Adrenal gland (tissue), 12 donors: ENCODE measurements around the gene DKKL1. TPM values are rescaled to one million over a fixed set of nuclear protein-coding genes. Genes with fewer than 3 reads are reported as not detected.

Experiments used
- DNase-seq, 7 donors: peaks; one replicate each; pipeline ENCODE4 v3.0.0-alpha.2; 2019 to 2020
- H3K27ac ChIP-seq, 5 donors: fragments of 200-600 bp; sonication (generic) in 4 of 5; 1 replicate in 3 of 5; 2 replicates in 2 of 5; pipeline versions ENCODE4 v1.5.1 to v1.8.0; 2016 to 2020; ENCODE audit warnings: mild to moderate bottlenecking in 1 of 5
- H3K27me3 ChIP-seq: fragments of 200-600 bp; 2 replicates; pipeline ENCODE4 v1.8.0; 2021
- H3K36me3 ChIP-seq, 2 donors: fragments of 200-600 bp; replicated peaks in 1 of 2; 1 replicate in 1 of 2; 2 replicates in 1 of 2; pipeline versions ENCODE4 v1.5.1 to v1.8.0; 2018 to 2022
- H3K4me1 ChIP-seq, 2 donors: fragments of 200-600 bp; replicated peaks in 1 of 2; 1 replicate in 1 of 2; 2 replicates in 1 of 2; pipeline versions ENCODE4 v1.5.1 to v1.8.0; 2018 to 2021
- H3K4me3 ChIP-seq, 4 donors: fragments of 200-600 bp; sonication (generic) in 3 of 4; one replicate each; pipeline ENCODE4 v1.5.1; 2016 to 2018
- H3K9me3 ChIP-seq, 3 donors: fragments of 200-600 bp; sonication (generic) in 1 of 3; replicated peaks in 1 of 3; 1 replicate in 2 of 3; 2 replicates in 1 of 3; pipeline versions ENCODE4 v1.5.1 to v1.8.0; 2016 to 2021
- CTCF ChIP-seq, 6 experiments: fragments of 450-650 bp in 4 of 6; fragments of 200-600 bp in 2 of 6; sonication (generic) in 1 of 6; IDR thresholded peaks; 1 replicate in 5 of 6; 2 replicates in 1 of 6; pipeline versions ENCODE4 v1.5.1 to v1.8.0; 2016 to 2021; ENCODE audit warnings: antibody characterized with exemption in 6 of 6, mild to moderate bottlenecking in 2 of 6, moderate library complexity in 1 of 6
- POLR2A ChIP-seq, 2 donors: fragments of 450-650 bp; IDR thresholded peaks; one replicate each; pipeline ENCODE4 v1.6.1; 2017; ENCODE audit warnings: antibody characterized with exemption in 2 of 2, mild to moderate bottlenecking in 2 of 2, moderate library complexity in 1 of 2
- WGBS, 4 donors: extraction: QIAGEN DNeasy Blood & Tissue Kit in 2 of 4; methylation state at CpG; one replicate each; pipeline versions ENCODE4 v1.1.5 to v1.1.7; 2013 to 2017; 5-methylcytosine and 5-hydroxymethylcytosine counted together
- intact Hi-C, 2 donors: fragments of 100-400 bp; cut with DNase I; formaldehyde crosslinking; loops; one replicate each; pipeline versions ENCODE4 v1.14.1 to v1.15.0; 2022 to 2023
- polyA plus RNA-seq, 3 donors: library from polyadenylated mRNA; stranded (reverse); fragments of 200-250 nt in 2 of 3; fragments of 350-450 nt in 1 of 3; fragmentation: Illumina TruSeq in 1 of 3; extraction: RNeasy Lipid Tissue Mini Kit (QIAGEN cat#74804) in 1 of 3; gene quantifications; one replicate each; pipeline ENCODE4 v1.2.3, GENCODE V29; 2013 to 2014
- total RNA-seq, 9 donors: library from RNA; depleted of rRNA in 4 of 9; stranded (reverse); fragments of >200 nt in 4 of 9; fragments of 120-200 nt in 1 of 9; fragmentation: NEBNext Ultra II Directional in 1 of 9; extraction: Animal tissue kit (Norgen Biotek cat#: 25700) in 1 of 9; gene quantifications; one replicate each; pipeline versions ENCODE4 v1.1.0 to v1.2.4, GENCODE V29; 2013 to 2023
- donor health status: healthy with polysubstance abuse.
- donor health status: Bipolar disorder and iron deficiency.
- donor health status: DM: yes; HTN: yes; CAD: no.
- donor health status: DM: no; HTN: no; CAD: no.
- donor health status: DM: no; HTN: no; CAD: no.
- donor health status: DM: yes; HTN: yes; CAD: no.

Gene DKKL1
- total and polyA plus RNA-seq, 12 donors: 0.28 to 0.56 (median 0.44) TPM; not detected in 6

- Histone ChIP-seq H3K4me1 (no peaks in the 10 kb centered on the region), H3K27me3 (no peaks in the 10 kb centered on the region), H3K36me3 (no peaks in the 10 kb centered on the region), H3K9me3 (no peaks in the 10 kb centered on the region), H3K27ac (no peak overlapping the region), H3K4me3 (no peak overlapping the region)
- no peak for TF ChIP-seq POLR2A (IDR thresholded peaks at IDR 0.05)
- no peak for TF ChIP-seq CTCF (IDR thresholded peaks at IDR 0.05)
- intact Hi-C loops: no loop called here
- no peak for DNase-seq
- WGBS, 4 donors: 64 to 72% (median 69%) methylated on average over 4 to 5 of the region's 5 CpGs
Observed at GRCh38 chr19:49409441-49410029, 45.9 kb downstream of the DKKL1 start.

GRCh38 chr19:49411681-49412326 lies 48.1 kb downstream of the DKKL1 start:
- Histone ChIP-seq H3K9me3 (no peaks in the 10 kb centered on the region), H3K27me3 (no peaks in the 10 kb centered on the region), H3K36me3 (no peaks in the 10 kb centered on the region), H3K4me3 (no peak overlapping the region), H3K27ac (no peak overlapping the region), H3K4me1 (no peaks in the 10 kb centered on the region)
- 59 to 85% (median 74%) methylated on average over 2 to 3 of the region's 3 CpGs for WGBS, 4 donors
- no peak for TF ChIP-seq CTCF (IDR thresholded peaks at IDR 0.05)
- DNase-seq: no peak
- intact Hi-C loops: no loop called here

GRCh38 chr19:49413348-49413747 lies 49.7 kb downstream of the DKKL1 start:
- Histone ChIP-seq H3K27me3 (no peaks in the 10 kb centered on the region), H3K9me3 (no peaks in the 10 kb centered on the region), H3K4me1 (no peaks in the 10 kb centered on the region), H3K36me3 (no peaks in the 10 kb centered on the region), H3K4me3 (no peak overlapping the region), H3K27ac (no peak overlapping the region)
- 48 to 69% (median 58%) methylated on average over 7 to 9 of the region's 9 CpGs for WGBS, 4 donors
- intact Hi-C loops: no loop called here
- no peak for DNase-seq
- no peak for TF ChIP-seq CTCF (IDR thresholded peaks at IDR 0.05)
- no peak for TF ChIP-seq POLR2A (IDR thresholded peaks at IDR 0.05)

GRCh38 chr19:49414256-49414655 lies 50.6 kb downstream of the DKKL1 start:
- H3K9me3 ChIP-seq: no peaks in the 10 kb centered on the region
- H3K4me1 ChIP-seq: no peaks in the 10 kb centered on the region
- peaks cover 6% of the 10 kb centered on the region for H3K27me3 ChIP-seq
- no peaks in the 10 kb centered on the region for H3K36me3 ChIP-seq
- no peak overlapping the region for H3K4me3 ChIP-seq
- no peak overlapping the region for H3K27ac ChIP-seq
- intact Hi-C loops: no loop called here
- WGBS, 4 donors: 59 to 96% (median 85%) methylated on average over 3 of the region's 3 CpGs
- DNase-seq: no peak
- TF ChIP-seq POLR2A (IDR thresholded peaks at IDR 0.05) (no peak), CTCF (IDR thresholded peaks at IDR 0.05) (no peak)
